CD8-positive, alpha-beta memory T cell (primary cell): ENCODE results near the gene CLDND2. TPM values are rescaled to one million over a fixed set of nuclear protein-coding genes. Genes with fewer than 3 reads are reported as not detected.

Source experiments
- CTCF ChIA-PET: fragments of 350-600 bp; sonication (Branson Sonifier 250); formaldehyde crosslinking; loops from one replicate; lab custom pipeline; 2021; ENCODE audit warnings: antibody characterized with exemption; lab: Charles Lee
- POLR2A ChIA-PET: fragments of 350-600 bp; sonication (Branson Sonifier 250); formaldehyde crosslinking; loops from one replicate; lab custom pipeline; 2021; ENCODE audit warnings: antibody characterized with exemption; lab: Charles Lee
- DNase-seq, 5 donors: peaks; one replicate each; pipeline versions ENCODE4 v3.0.0 to v3.0.0-alpha.2; 2020 to 2022; ENCODE audit warnings: mixed read lengths in 1 of 5
- H3K27ac ChIP-seq: one replicate; pipeline ENCODE4 v1.7.0; 2013; ENCODE audit warnings: low read depth, mild to moderate bottlenecking, low read length, moderate library complexity
- H3K27me3 ChIP-seq: 2 replicates; pipeline ENCODE4 v1.7.0; 2013; ENCODE audit warnings: low read length, mild to moderate bottlenecking; ENCODE audit not compliant: insufficient read depth, poor library complexity, severe bottlenecking
- H3K36me3 ChIP-seq: 2 replicates; pipeline ENCODE4 v1.7.0; 2013; ENCODE audit warnings: mild to moderate bottlenecking, low read length, moderate library complexity; ENCODE audit not compliant: insufficient read depth
- H3K4me1 ChIP-seq: 2 replicates; pipeline ENCODE4 v1.7.0; 2013; ENCODE audit warnings: mild to moderate bottlenecking, low read length, moderate library complexity; ENCODE audit not compliant: insufficient read depth
- H3K4me3 ChIP-seq: 2 replicates; pipeline ENCODE4 v1.7.0; 2013; ENCODE audit warnings: mild to moderate bottlenecking, low read length
- H3K9me3 ChIP-seq: 2 replicates; pipeline ENCODE4 v1.7.0; 2013; ENCODE audit warnings: mild to moderate bottlenecking, low read length
- H3K27ac Mint-ChIP-seq, 8 donors: one replicate each; pipeline ENCODE4 v1.8.0; 2020 to 2021; ENCODE audit warnings: mixed read lengths in 8 of 8, mild to moderate bottlenecking in 6 of 8, inconsistent platforms in 3 of 8, moderate library complexity in 3 of 8
- H3K27me3 Mint-ChIP-seq, 2 donors: one replicate each; pipeline ENCODE4 v1.8.0; 2020 to 2021; ENCODE audit warnings: mixed read lengths in 2 of 2, mild to moderate bottlenecking in 1 of 2, moderate library complexity in 1 of 2
- H3K36me3 Mint-ChIP-seq, 3 donors: one replicate each; pipeline ENCODE4 v1.8.0; 2020 to 2021; ENCODE audit warnings: mixed read lengths in 3 of 3, inconsistent platforms in 1 of 3, mild to moderate bottlenecking in 1 of 3
- H3K4me1 Mint-ChIP-seq, 3 donors: one replicate each; pipeline ENCODE4 v1.8.0; 2020 to 2021; ENCODE audit warnings: mixed read lengths in 3 of 3, inconsistent platforms in 1 of 3, mild to moderate bottlenecking in 1 of 3
- H3K4me3 Mint-ChIP-seq, 7 donors: one replicate each; pipeline ENCODE4 v1.8.0; 2020 to 2021; ENCODE audit warnings: mixed read lengths in 7 of 7, mild to moderate bottlenecking in 6 of 7, moderate library complexity in 4 of 7, inconsistent platforms in 2 of 7
- H3K9me3 Mint-ChIP-seq, 5 donors: one replicate each; pipeline ENCODE4 v1.8.0; 2020 to 2022; ENCODE audit warnings: mixed read lengths in 5 of 5, mild to moderate bottlenecking in 3 of 5, moderate library complexity in 2 of 5, inconsistent platforms in 1 of 5
- polyA plus RNA-seq: library from polyadenylated mRNA; unstranded; fragments of 300-500 nt; fragmentation: Illumina TruSeq; gene quantifications from one replicate; pipeline ENCODE4 v1.2.3, GENCODE V29; 2021
- total RNA-seq, 2 experiments: library from RNA; stranded (reverse); gene quantifications; one replicate each; pipeline ENCODE4 v1.2.3, GENCODE V29; 2021

The CLDND2 gene
- total and polyA plus RNA-seq, 3 experiments from 2014 or later, result 1.5 to 25.0 (median 24.9) TPM

DNA sequence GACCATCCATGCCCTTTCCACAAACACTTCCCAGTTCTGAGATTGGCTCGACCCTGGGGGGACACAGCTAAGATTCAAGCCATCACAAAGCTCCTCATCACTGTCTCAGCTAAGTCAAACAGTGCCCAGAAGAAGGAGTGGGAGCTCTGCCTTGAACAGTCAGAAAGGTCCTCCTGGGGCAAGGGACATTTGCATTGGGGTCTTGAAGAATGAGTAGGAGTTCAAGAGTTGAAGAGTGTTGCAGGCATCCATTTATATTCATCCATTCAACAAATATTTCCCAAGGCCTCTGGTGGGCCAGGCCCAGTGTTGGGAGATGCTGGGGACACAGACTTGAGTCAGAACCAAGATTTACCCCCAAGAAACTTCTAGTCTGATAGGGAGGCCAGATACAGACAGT is 50.8 kb downstream of the CLDND2 start:
- H3K4me3 ChIP-seq, result no peak overlapping the region
- H3K4me1 Mint-ChIP-seq, result peaks cover 0 to 7% (median 5%) of the 10 kb centered on the region in 3 donors
- no peak overlapping the region for H3K27ac ChIP-seq
- H3K9me3 Mint-ChIP-seq, result peaks cover 0 to 4% (median 2%) of the 10 kb centered on the region in 5 donors
- peaks cover 0 to 4% (median 0%) of the 10 kb centered on the region in 3 donors for H3K36me3 Mint-ChIP-seq
- no peaks in the 10 kb centered on the region for H3K9me3 ChIP-seq
- H3K36me3 ChIP-seq, result no peaks in the 10 kb centered on the region
- H3K27me3 ChIP-seq, result no peaks in the 10 kb centered on the region
- DNase-seq, result no peak
- peaks cover 21 to 38% of the 10 kb centered on the region in 2 donors for H3K27me3 Mint-ChIP-seq
- POLR2A ChIA-PET, result no interaction called here
- H3K4me1 ChIP-seq, result no peaks in the 10 kb centered on the region
- CTCF ChIA-PET, result no interaction called here
- no peak overlapping the region for H3K27ac Mint-ChIP-seq
- H3K4me3 Mint-ChIP-seq, result no peak overlapping the region

DNA sequence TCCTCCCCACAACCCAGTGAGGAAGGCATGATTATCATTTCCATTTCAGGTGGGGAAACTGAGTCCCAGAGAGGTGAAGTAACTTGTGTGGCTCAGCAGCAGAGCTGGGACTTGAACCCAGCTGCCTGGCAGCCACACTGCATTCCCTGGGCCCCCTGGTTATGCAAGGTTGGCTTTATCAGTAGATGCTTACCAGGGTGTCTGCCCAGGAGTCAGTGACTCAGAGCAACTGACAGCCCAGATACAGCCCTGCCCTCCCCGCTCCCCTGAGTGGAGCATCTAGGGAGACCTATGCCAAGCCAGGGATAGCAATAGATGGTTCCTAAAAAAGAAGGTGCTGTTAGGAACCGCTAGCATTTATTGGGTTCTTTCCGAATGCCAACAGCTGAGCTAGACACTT is 51.4 kb downstream of the CLDND2 start:
- H3K27ac Mint-ChIP-seq, result no peak overlapping the region
- Histone ChIP-seq H3K4me3 (no peak overlapping the region), H3K27ac (no peak overlapping the region), H3K9me3 (no peaks in the 10 kb centered on the region), H3K36me3 (no peaks in the 10 kb centered on the region), H3K27me3 (no peaks in the 10 kb centered on the region), H3K4me1 (no peaks in the 10 kb centered on the region)
- ChIA-PET POLR2A (no interaction called here), CTCF (no interaction called here)
- peaks cover 0 to 4% (median 0%) of the 10 kb centered on the region in 3 donors for H3K36me3 Mint-ChIP-seq
- H3K9me3 Mint-ChIP-seq, result peaks cover 0 to 3% (median 2%) of the 10 kb centered on the region in 5 donors
- H3K4me3 Mint-ChIP-seq, result no peak overlapping the region
- DNase-seq, result no peak
- H3K4me1 Mint-ChIP-seq, result peaks cover under 1 to 8% (median 5%) of the 10 kb centered on the region in 3 donors
- peaks cover 24 to 35% of the 10 kb centered on the region in 2 donors for H3K27me3 Mint-ChIP-seq

Other genes with a start within 250 kb of the CLDND2 start
- under 1 TPM; 0.46 to 0.93 TPM for gene SIGLEC9, start 244.1 kb downstream of the CLDND2 start, total RNA-seq
- 3.6 TPM for gene SIGLEC9, start 244.1 kb downstream of the CLDND2 start, polyA plus RNA-seq
- gene SIGLEC7, start 226.7 kb downstream of the CLDND2 start, total RNA-seq, result under 1 TPM; 0.42 to 0.46 TPM
- gene SIGLEC7, start 226.7 kb downstream of the CLDND2 start, polyA plus RNA-seq, result 2.5 TPM
- under 1 TPM; 0.47 to 0.70 TPM for gene CD33, start 143.9 kb downstream of the CLDND2 start, total RNA-seq
- gene CD33, start 143.9 kb downstream of the CLDND2 start, polyA plus RNA-seq, result not detected
- gene SIGLECL1, start 117.9 kb downstream of the CLDND2 start, total RNA-seq, result not detected
- not detected for gene SIGLECL1, start 117.9 kb downstream of the CLDND2 start, polyA plus RNA-seq
- gene IGLON5, start 57.4 kb downstream of the CLDND2 start, total RNA-seq, result under 1 TPM; 0.09 TPM
- gene IGLON5, start 57.4 kb downstream of the CLDND2 start, polyA plus RNA-seq, result not detected
- 1 to 10 TPM; 3.3 to 3.6 TPM for gene VSIG10L, start 26.9 kb downstream of the CLDND2 start, total RNA-seq
- 0.29 TPM for gene VSIG10L, start 26.9 kb downstream of the CLDND2 start, polyA plus RNA-seq
- 100 to 1,000 TPM; 122 to 124 TPM for gene ETFB, start 2.6 kb downstream of the CLDND2 start, total RNA-seq
- 80.0 TPM for gene ETFB, start 2.6 kb downstream of the CLDND2 start, polyA plus RNA-seq
- gene NKG7, start 3.7 kb upstream of the CLDND2 start, total RNA-seq, result 100 to 1,000 TPM; 866 to 901 TPM
- gene NKG7, start 3.7 kb upstream of the CLDND2 start, polyA plus RNA-seq, result 2,087 TPM
- gene LIM2, start 19.0 kb upstream of the CLDND2 start, total RNA-seq, result under 1 TPM; 0.66 to 0.93 TPM
- gene LIM2, start 19.0 kb upstream of the CLDND2 start, polyA plus RNA-seq, result 0.38 TPM
- gene C19orf84, start 21.6 kb upstream of the CLDND2 start, total RNA-seq, result not detected
- gene C19orf84, start 21.6 kb upstream of the CLDND2 start, polyA plus RNA-seq, result not detected
- gene SIGLEC10, start 48.6 kb upstream of the CLDND2 start, total RNA-seq, result 1 to 10 TPM; 2.4 to 2.9 TPM
- 1.1 TPM for gene SIGLEC10, start 48.6 kb upstream of the CLDND2 start, polyA plus RNA-seq
- gene SIGLEC8, start 89.5 kb upstream of the CLDND2 start, total RNA-seq, result not detected
- gene SIGLEC8, start 89.5 kb upstream of the CLDND2 start, polyA plus RNA-seq, result not detected
- not detected for gene CEACAM18, start 109.5 kb upstream of the CLDND2 start, total RNA-seq
- not detected for gene CEACAM18, start 109.5 kb upstream of the CLDND2 start, polyA plus RNA-seq
- 1 to 10 TPM in 1 of 2 experiments, under 1 TPM in 1; 0.60 to 1.0 TPM for gene SIGLEC12, start 132.8 kb upstream of the CLDND2 start, total RNA-seq
- gene SIGLEC12, start 132.8 kb upstream of the CLDND2 start, polyA plus RNA-seq, result 0.31 TPM
- gene SIGLEC6, start 162.7 kb upstream of the CLDND2 start, total RNA-seq, result not detected
- gene SIGLEC6, start 162.7 kb upstream of the CLDND2 start, polyA plus RNA-seq, result not detected
- 10 to 100 TPM in 1 of 2 experiments, 1 to 10 TPM in 1; 10.0 to 11.6 TPM for gene ZNF175, start 202.3 kb upstream of the CLDND2 start, total RNA-seq
- gene ZNF175, start 202.3 kb upstream of the CLDND2 start, polyA plus RNA-seq, result 3.2 TPM